ENCODE results near the gene NLN. TPM values are rescaled to one million over a fixed set of nuclear protein-coding genes. Genes with fewer than 3 reads are reported as not detected.
A peak's percentile ranks its signal among the peaks of the same experiment; 100 is the strongest.
"Not testable (repeated sequence)": the region's sequence is repeated elsewhere in the genome, so short reads cannot be mapped to it uniquely, and the experiment has no call there.

The NLN gene
- total RNA-seq, 1 experiment from 2014 or later = 47.1 TPM

DNA sequence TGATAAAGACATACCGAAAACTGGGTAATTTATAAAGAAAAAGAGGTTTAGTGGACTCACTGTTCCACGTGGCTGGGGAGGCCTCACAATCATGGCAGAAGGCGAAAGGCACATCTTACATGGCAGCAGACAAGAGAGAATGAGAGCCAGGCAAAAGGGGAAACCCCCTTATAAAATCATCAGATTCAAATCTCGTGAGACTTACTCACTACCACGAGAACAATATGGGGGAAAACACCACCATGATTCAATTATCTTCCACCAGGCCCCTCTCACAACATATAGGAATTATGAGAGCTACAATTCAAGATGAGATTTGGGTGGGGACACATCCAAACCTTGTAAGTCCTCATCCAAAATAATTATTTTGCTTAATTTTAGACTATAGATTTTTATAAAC, 149.8 kb downstream of the NLN start:
- DNase-seq (ENCODE audit: low read depth) = not testable (repeated sequence)

DNA sequence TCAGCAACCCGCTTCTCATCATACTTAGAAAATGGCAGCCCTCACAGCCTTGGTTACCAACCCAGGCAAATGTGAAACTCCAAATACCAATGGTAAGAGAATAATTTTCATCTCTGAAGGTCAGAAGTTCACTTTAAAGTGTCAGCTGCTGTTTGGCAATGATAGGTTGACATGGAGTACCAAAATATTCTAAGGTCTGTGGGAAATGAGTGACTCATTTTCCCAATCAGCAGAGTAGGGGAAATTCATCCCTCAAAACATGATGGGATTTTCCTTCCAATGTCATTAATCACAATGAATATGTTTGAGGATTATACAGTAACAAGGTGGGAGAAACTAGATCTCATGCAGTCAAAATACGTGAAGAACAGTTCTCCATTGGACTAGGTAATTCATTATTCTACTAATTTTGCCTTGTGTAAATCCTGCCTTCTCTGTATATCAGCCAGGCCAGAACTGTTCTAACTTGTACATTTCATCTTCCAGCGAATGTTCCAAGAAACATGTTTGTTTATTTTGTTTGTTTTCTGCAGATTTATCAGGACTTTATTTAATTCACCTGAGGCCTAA, 151.3 kb downstream of the NLN start:
- DNase-seq (ENCODE audit: low read depth) = peak; percentile 91

DNA sequence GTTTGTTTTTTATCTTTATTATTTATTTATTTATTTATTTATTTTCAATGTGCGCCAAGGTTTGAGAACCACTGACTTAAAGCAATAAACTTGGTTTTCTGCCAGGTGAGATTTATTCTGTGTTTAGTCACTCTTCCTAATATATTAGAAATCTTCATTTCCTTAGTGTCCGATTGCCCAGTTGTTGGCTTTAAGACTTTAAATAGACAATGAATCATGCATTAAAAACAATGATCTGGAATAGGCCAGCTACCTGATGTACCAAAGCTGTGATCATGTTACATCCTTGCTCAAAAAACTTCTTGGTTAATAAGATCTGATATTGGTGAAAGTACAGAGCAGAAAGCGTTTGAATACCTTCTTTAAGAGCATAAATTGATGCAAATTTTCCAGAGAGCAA, 152.2 kb downstream of the NLN start:
- DNase-seq (ENCODE audit: low read depth) = peak; percentile 83

DNA sequence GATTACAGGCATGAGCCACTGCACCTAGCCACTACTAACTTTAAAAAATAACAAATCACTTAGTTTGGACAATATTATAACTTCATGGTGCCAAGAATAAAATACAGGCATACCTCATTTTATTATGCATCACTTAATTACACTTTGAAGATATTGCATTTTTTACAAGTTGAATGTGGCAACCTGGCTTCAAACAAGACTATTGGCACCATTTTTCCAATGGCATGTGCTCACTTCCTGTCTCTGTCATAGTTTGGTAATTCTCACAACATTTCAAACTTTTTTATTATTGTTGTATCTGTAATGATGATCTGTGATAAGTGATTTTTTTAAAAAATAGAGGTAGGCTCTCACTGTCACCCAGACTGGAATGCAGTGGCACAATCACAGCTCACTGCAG, 154.5 kb downstream of the NLN start:
- no peak for DNase-seq (ENCODE audit: low read depth)

DNA sequence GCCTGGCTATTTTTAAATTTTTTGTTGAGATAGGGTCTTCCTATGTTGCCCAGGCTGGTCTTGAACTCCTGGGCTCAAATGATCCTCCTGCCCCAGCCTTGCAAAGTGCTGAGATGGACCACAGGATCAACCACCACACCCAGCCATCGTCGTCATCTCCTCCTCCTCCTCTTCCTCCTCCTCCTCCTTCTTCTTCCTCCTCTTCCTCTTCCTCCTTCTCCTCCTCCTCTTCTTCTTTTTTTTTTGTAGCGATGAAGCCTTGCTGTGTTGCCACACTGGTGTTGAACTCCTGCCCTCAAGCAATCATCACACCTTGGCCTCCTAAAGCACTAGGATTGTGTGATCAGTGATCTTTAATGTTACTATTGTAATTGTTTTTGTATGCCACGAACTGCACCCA, 155.0 kb downstream of the NLN start:
- no peak for DNase-seq (ENCODE audit: low read depth)

Other genes with a start within 250 kb of the NLN start
- gene ADAMTS6, start 240.3 kb upstream of the NLN start, total RNA-seq (2014; rRNA removed) = 28.7 and 30.8 TPM in 2 replicates
- gene CENPK, start 159.0 kb upstream of the NLN start, total RNA-seq (2014; rRNA removed) = 41.5 and 42.8 TPM in 2 replicates
- gene PPWD1, start 158.9 kb upstream of the NLN start, total RNA-seq (2014; rRNA removed) = 28.7 and 35.6 TPM in 2 replicates
- gene TRIM23, start 97.9 kb upstream of the NLN start, total RNA-seq (2014; rRNA removed) = 16.0 and 17.4 TPM in 2 replicates
- 2.1 and 2.7 TPM in 2 replicates for gene SHLD3, start 97.2 kb upstream of the NLN start, total RNA-seq (2014; rRNA removed)
- 33.4 and 36.3 TPM in 2 replicates for gene TRAPPC13, start 97.2 kb upstream of the NLN start, total RNA-seq (2014; rRNA removed)
- gene SGTB, start 96 bp upstream of the NLN start, total RNA-seq (2014; rRNA removed) = 12.2 and 14.3 TPM in 2 replicates
- 46.1 and 50.1 TPM in 2 replicates for gene ERBIN, start 204.4 kb downstream of the NLN start, total RNA-seq (2014; rRNA removed)

Measured in LHCN-M2 (cell line).